SK-N-SH (cell line): ENCODE results near the gene CERS6.

Experiments
- EP300 ChIP-seq, 2 experiments: IDR thresholded peaks; 2 replicates each; pipeline versions ENCODE4 v1.4.0 to v1.6.1; 2012; ENCODE audit warnings: borderline replicate concordance in 1 of 2, low read depth in 1 of 2, low read length in 1 of 2
- TAF1 ChIP-seq: IDR thresholded peaks from 2 replicates; pipeline ENCODE4 v1.6.1; 2012; ENCODE audit warnings: low read depth, mild to moderate bottlenecking, low read length, moderate library complexity, borderline replicate concordance
- TF ChIP-seq, protein P1 (sequence below): fragments of 200-600 bp; sonication (generic); IDR thresholded peaks from 2 replicates; pipeline ENCODE4 v1.6.1; 2017; ENCODE audit warnings: antibody characterized with exemption, mild to moderate bottlenecking, moderate library complexity

DNA sequence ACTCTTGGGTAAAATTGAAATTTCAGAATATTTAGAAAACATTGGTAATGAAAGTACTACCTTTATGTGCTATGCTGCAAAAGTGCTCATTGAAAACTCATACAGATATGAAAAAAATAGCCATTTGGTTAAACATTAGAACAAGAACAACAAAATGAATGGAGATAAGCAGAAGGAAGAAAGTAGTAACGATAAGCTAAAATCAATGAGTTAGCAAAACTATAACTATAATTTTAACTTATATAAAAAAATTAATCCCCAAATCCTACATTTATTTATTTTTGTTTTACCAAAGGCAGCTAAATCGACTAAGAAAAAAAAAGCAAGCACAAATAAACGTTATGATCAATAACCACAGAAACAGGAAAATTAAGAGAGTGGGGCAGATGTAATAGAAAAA is 99.2 kb downstream of the CERS6 start:
- TF ChIP-seq, protein P1, sequence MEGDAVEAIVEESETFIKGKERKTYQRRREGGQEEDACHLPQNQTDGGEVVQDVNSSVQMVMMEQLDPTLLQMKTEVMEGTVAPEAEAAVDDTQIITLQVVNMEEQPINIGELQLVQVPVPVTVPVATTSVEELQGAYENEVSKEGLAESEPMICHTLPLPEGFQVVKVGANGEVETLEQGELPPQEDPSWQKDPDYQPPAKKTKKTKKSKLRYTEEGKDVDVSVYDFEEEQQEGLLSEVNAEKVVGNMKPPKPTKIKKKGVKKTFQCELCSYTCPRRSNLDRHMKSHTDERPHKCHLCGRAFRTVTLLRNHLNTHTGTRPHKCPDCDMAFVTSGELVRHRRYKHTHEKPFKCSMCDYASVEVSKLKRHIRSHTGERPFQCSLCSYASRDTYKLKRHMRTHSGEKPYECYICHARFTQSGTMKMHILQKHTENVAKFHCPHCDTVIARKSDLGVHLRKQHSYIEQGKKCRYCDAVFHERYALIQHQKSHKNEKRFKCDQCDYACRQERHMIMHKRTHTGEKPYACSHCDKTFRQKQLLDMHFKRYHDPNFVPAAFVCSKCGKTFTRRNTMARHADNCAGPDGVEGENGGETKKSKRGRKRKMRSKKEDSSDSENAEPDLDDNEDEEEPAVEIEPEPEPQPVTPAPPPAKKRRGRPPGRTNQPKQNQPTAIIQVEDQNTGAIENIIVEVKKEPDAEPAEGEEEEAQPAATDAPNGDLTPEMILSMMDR = no peak
- TF ChIP-seq EP300 (IDR thresholded peaks at IDR 0.05; ENCODE audit: borderline replicate concordance in 1 of 2, low read depth in 1 of 2, low read length in 1 of 2) (no peak), TAF1 (no peak)
